ENCODE data around the gene AEBP1. TPM values are rescaled to one million over a fixed set of nuclear protein-coding genes. Genes with fewer than 3 reads are reported as not detected.

Gene AEBP1
- total and polyA plus RNA-seq, 9 donors, result 137 to 563 (median 283) TPM

- peaks cover 17% of the 10 kb centered on the region for H3K4me1 ChIP-seq (ENCODE audit: insufficient read depth)
- H3K36me3 ChIP-seq, result no peaks in the 10 kb centered on the region
- WGBS, 3 donors, result 82 to 87% (median 86%) methylated on average over 14 of the region's 14 CpGs
- intact Hi-C loops (cut with DNase I), result no loop called here
- H3K9me3 ChIP-seq, result no peaks in the 10 kb centered on the region
- H3K27ac ChIP-seq, result peak overlapping the region; percentile 77 to 89
- no peaks in the 10 kb centered on the region for H3K27me3 ChIP-seq
- no peak for DNase-seq
- H3K4me3 ChIP-seq, result no peak overlapping the region
- TF ChIP-seq EP300 (IDR thresholded peaks at IDR 0.05) (peak; percentile 48), CTCF (IDR thresholded peaks at IDR 0.05) (no peak)
These were observed 1.9 kb upstream of the AEBP1 start for GRCh38 chr7:44101966-44102845.

GRCh38 chr7:44102846-44103565, 1.1 kb upstream of the AEBP1 start:
- 80 to 85% (median 84%) methylated on average over 8 of the region's 8 CpGs for WGBS, 3 donors
- Histone ChIP-seq H3K4me3 (no peak overlapping the region), H3K4me1 (ENCODE audit: insufficient read depth) (peaks cover 20% of the 10 kb centered on the region), H3K9me3 (no peaks in the 10 kb centered on the region), H3K36me3 (no peaks in the 10 kb centered on the region), H3K27me3 (no peaks in the 10 kb centered on the region), H3K27ac (peak overlapping the region; percentile 77 to 89)
- intact Hi-C loops (cut with DNase I), result no loop called here
- DNase-seq, result peak in 1 of 5 donors; percentile 25
- TF ChIP-seq CTCF (IDR thresholded peaks at IDR 0.05), result no peak
- TF ChIP-seq EP300 (IDR thresholded peaks at IDR 0.05), result no peak
- TF ChIP-seq POLR2A (IDR thresholded peaks at IDR 0.05), result no peak

GRCh38 chr7:44103566-44103922, 601 bp upstream of the AEBP1 start:
- Histone ChIP-seq H3K27me3 (no peaks in the 10 kb centered on the region), H3K4me1 (ENCODE audit: insufficient read depth) (peaks cover 21% of the 10 kb centered on the region), H3K27ac (peak overlapping the region; percentile 77 to 89), H3K36me3 (no peaks in the 10 kb centered on the region), H3K9me3 (no peaks in the 10 kb centered on the region), H3K4me3 (no peak overlapping the region)
- intact Hi-C loops (cut with DNase I), result no loop called here
- no peak for DNase-seq
- TF ChIP-seq CTCF (IDR thresholded peaks at IDR 0.05) (no peak), EP300 (IDR thresholded peaks at IDR 0.05) (no peak), POLR2A (IDR thresholded peaks at IDR 0.05) (no peak)
- WGBS, 3 donors, result 52 to 65% (median 58%) methylated on average over 8 of the region's 8 CpGs

GRCh38 chr7:44104860-44105771, 971 bp downstream of the AEBP1 start:
- WGBS, 3 donors, result 2 to 7% (median 4%) methylated on average over 23 to 28 of the region's 28 CpGs
- Histone ChIP-seq H3K27me3 (no peaks in the 10 kb centered on the region), H3K4me3 (peak overlapping the region; percentile 71), H3K9me3 (no peaks in the 10 kb centered on the region), H3K27ac (peak overlapping the region; percentile 89 to 93), H3K4me1 (ENCODE audit: insufficient read depth) (peaks cover 21% of the 10 kb centered on the region), H3K36me3 (no peaks in the 10 kb centered on the region)
- intact Hi-C loops (cut with DNase I), result loop anchor here in 2 of 4 donors (2.0 to 5.0 kb wide), 3 partner anchors 22 to 33 kb away; partner anchors contain the start of gene POLM (in 1 of the 2)
- no peak for TF ChIP-seq CTCF (IDR thresholded peaks at IDR 0.05)
- peak; percentile 68 for TF ChIP-seq POLR2A (IDR thresholded peaks at IDR 0.05)
- peak; percentile 79 for TF ChIP-seq EP300 (IDR thresholded peaks at IDR 0.05)
- DNase-seq, result peak; percentile 62 to 75 (median 74)
